HAP-1 (cell line): ENCODE data around the gene GFI1.

ENCODE experiments used
- DNase-seq, 2 experiments: peaks; one replicate each; pipeline ENCODE4 v3.0.0-alpha.2; 2016 to 2020; ENCODE audit warnings: low spot score in 2 of 2
- H3K27me3 ChIP-seq: fragments of 250-450 bp; sonication (Bioruptor Pico); 2 replicates; pipeline ENCODE4 v1.5.1; 2020; ENCODE audit warnings: low read depth, mild to moderate bottlenecking, moderate library complexity
- H3K36me3 ChIP-seq: fragments of 250-450 bp; sonication (Bioruptor Pico); replicated peaks from 2 replicates; pipeline ENCODE4 v1.5.1; 2020; ENCODE audit warnings: mild to moderate bottlenecking
- H3K4me1 ChIP-seq: fragments of 250-450 bp; sonication (Bioruptor Pico); 2 replicates; pipeline ENCODE4 v1.5.1; 2020; ENCODE audit warnings: mild to moderate bottlenecking
- H3K4me3 ChIP-seq: fragments of 250-450 bp; sonication (Bioruptor Pico); 2 replicates; pipeline ENCODE4 v1.5.1; 2020; ENCODE audit warnings: mild to moderate bottlenecking, moderate library complexity
- H3K9me3 ChIP-seq: fragments of 250-450 bp; sonication (Bioruptor Pico); 2 replicates; pipeline ENCODE4 v1.5.1; 2020; ENCODE audit warnings: mild to moderate bottlenecking, moderate library complexity
- in situ Hi-C: fragments of 300-500 bp; cut with MboI; formaldehyde crosslinking; loops from 3 replicates; pipeline ENCODE4 v1.14.3; 2020; ENCODE audit warnings: low sequenced_read_pairs, inconsistent platforms, mixed read lengths

The GFI1 gene

DNA sequence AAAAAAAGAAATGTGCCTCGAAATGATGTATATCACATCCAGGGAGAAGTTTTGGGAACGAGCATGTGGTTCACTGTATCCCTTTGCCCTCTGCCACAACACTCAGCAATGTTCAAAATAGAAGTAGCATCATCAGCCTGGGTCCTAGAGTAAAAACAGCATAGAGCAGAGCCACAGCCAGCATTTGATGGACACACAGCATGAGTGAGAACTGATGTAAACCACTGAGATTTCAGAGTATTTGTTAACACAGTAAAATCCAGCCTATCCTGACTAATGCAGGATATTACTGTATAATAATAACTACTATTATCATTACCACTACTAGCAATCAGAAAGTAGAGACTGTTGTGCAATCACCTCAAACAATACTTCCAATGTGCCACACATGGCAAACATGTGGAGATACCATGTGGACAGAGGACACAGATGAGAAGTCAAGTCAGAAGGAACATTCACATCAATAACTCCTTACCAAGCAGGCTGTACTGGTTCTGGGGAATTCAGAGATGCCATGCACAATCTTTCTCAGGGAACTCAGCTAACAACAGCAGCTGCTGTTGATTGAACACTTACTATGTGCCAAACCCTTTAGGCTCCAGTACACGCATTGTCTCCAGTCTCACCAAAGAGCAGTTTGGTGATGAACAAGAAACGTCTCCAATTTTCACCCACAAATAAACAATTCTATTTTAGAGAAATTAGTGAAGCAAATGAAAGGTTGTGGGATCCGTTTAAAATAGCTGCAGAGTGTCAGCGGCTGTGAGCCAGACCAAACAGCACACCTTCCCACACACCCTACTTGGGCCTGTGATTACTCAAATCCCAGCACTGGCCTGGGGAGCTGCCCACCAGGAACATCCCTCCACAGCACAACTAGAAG, 16.6 kb upstream of the GFI1 start:
- no peaks in the 10 kb centered on the region for H3K9me3 ChIP-seq
- no peaks in the 10 kb centered on the region for H3K36me3 ChIP-seq
- no peak overlapping the region for H3K4me3 ChIP-seq
- no peak for DNase-seq
- in situ Hi-C loops: no loop called here
- no peaks in the 10 kb centered on the region for H3K27me3 ChIP-seq
- H3K4me1 ChIP-seq: no peaks in the 10 kb centered on the region

DNA sequence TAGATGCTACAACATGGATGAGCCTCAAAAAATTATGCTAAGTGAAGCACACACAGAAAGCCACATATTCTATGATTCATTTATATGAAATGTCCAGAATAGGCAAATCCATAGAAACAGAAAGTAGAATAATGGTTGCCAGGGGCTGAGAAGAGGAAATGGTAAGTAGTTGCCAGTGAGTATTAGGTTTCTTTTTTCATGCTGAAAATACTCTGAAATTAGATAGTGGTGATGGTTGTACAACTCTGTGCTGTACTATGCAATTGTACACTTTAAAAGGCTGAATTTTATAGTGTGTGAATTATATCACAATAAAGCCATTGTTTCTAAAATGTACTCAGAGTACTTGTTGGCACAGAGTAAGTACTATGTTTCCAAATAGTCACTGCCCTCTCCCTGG, 15.5 kb upstream of the GFI1 start:
- H3K4me3 ChIP-seq: no peak overlapping the region
- in situ Hi-C loops: no loop called here
- no peak for DNase-seq
- no peaks in the 10 kb centered on the region for H3K36me3 ChIP-seq
- H3K9me3 ChIP-seq: no peaks in the 10 kb centered on the region
- H3K27me3 ChIP-seq: no peaks in the 10 kb centered on the region
- no peaks in the 10 kb centered on the region for H3K4me1 ChIP-seq

- Histone ChIP-seq H3K36me3 (no peaks in the 10 kb centered on the region), H3K27me3 (no peaks in the 10 kb centered on the region), H3K4me3 (no peak overlapping the region), H3K9me3 (no peaks in the 10 kb centered on the region), H3K4me1 (no peaks in the 10 kb centered on the region)
- in situ Hi-C loops: no loop called here
- no peak for DNase-seq
Observed at GRCh38 chr1:92500552-92500951, 13.8 kb upstream of the GFI1 start.

DNA sequence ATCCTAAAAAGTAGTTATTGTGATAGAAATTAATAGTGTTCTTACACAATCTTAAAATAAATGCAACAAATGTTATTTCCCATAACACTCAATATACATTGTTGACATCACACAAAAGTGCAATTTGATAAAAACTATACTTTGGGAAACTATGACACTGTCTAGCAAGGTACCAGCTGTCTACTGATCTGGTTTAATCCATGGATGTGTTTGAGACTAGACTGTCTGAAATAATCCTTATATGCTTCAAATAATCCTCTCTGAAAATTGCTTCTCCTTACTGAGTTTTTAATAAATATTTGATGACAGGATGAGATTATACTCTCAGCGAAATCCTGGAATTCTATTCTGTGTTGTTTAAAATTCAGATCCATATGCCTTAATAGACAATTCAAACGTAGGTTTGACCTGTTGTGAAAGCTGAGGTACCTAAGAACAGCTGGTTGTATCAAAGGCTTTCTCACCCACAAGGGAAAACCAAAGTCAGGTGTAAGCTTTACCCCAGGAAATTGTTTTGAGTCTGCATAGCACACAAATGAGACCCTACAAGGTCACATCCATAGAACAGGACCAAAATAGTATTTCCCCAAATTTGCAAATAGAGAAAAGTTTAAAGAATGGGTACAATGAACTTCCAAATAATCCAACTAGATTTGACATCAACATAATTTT, 8.8 kb upstream of the GFI1 start:
- Histone ChIP-seq H3K36me3 (no peaks in the 10 kb centered on the region), H3K4me1 (no peaks in the 10 kb centered on the region), H3K9me3 (no peaks in the 10 kb centered on the region), H3K27me3 (no peaks in the 10 kb centered on the region; the same call in 1 of the 2 replicates), H3K4me3 (no peak overlapping the region)
- in situ Hi-C loops: no loop called here
- no peak for DNase-seq

GRCh38 chr1:92494485-92495141, 7.9 kb upstream of the GFI1 start:
- Histone ChIP-seq H3K4me3 (no peak overlapping the region), H3K36me3 (no peaks in the 10 kb centered on the region), H3K4me1 (no peaks in the 10 kb centered on the region), H3K9me3 (no peaks in the 10 kb centered on the region), H3K27me3 (no peaks in the 10 kb centered on the region; the same call in 1 of the 2 replicates)
- DNase-seq: no peak
- in situ Hi-C loops: no loop called here

DNA sequence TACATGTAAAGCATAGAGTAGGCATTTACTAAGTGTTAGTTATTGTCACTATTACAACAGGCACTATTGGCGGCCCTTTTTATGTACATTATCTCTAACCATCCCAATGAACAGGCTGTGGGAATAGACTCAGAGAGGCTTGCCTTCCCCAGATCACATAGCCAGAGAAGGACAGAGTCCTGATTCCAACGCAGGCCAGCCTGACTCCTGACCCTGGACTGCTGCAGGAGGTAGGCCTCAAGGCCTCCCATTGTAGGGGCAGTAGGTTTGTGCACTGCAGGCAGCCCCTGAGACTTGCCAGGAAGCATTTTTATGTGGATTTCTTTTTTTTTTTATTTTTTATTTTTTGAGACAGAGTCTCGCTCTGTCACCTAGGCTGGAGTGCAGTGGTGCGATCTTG, 6.4 kb upstream of the GFI1 start:
- Histone ChIP-seq H3K4me3 (no peak overlapping the region), H3K27me3 (peaks cover 5% of the 10 kb centered on the region; the same call in 1 of the 2 replicates), H3K36me3 (no peaks in the 10 kb centered on the region), H3K4me1 (no peaks in the 10 kb centered on the region), H3K9me3 (no peaks in the 10 kb centered on the region)
- DNase-seq: no peak
- in situ Hi-C loops: no loop called here

GRCh38 chr1:92488832-92489231, 2.1 kb upstream of the GFI1 start:
- H3K27me3 ChIP-seq: peaks cover 18% of the 10 kb centered on the region
- H3K36me3 ChIP-seq: no peaks in the 10 kb centered on the region
- in situ Hi-C loops: no loop called here
- no peaks in the 10 kb centered on the region for H3K9me3 ChIP-seq
- DNase-seq: no peak
- H3K4me3 ChIP-seq: no peak overlapping the region
- peaks cover 8% of the 10 kb centered on the region for H3K4me1 ChIP-seq

DNA sequence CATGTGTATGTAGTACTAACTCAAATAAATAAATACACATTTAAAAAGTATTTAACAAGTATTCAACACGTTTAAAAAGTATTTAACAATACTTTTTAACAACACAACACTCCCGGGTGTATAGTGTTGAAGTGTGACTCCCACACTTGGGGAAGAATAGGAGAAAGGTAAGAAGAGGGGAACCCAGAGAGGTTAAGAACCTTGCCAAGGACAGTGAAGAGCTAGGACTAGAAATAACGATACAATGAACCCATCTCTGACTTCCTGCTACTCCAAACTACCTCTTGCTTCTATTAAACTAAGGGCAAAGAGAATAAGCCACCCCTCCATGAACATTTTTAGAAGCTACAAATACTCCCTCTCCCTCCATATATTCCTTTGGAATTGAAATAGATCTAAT, 1.7 kb upstream of the GFI1 start:
- H3K4me1 ChIP-seq: peaks cover 8% of the 10 kb centered on the region
- DNase-seq: no peak
- no peaks in the 10 kb centered on the region for H3K36me3 ChIP-seq
- in situ Hi-C loops: no loop called here
- H3K9me3 ChIP-seq: no peaks in the 10 kb centered on the region
- H3K4me3 ChIP-seq: no peak overlapping the region
- peaks cover 22% of the 10 kb centered on the region for H3K27me3 ChIP-seq

- H3K9me3 ChIP-seq: no peaks in the 10 kb centered on the region
- peak overlapping the region; percentile 50 for H3K4me3 ChIP-seq
- no peaks in the 10 kb centered on the region for H3K36me3 ChIP-seq
- peaks cover 35% of the 10 kb centered on the region for H3K27me3 ChIP-seq
- no peak for DNase-seq
- in situ Hi-C loops: no loop called here
- H3K4me1 ChIP-seq: peaks cover 13% of the 10 kb centered on the region
Observed at GRCh38 chr1:92487078-92487605, 417 bp upstream of the GFI1 start.

- DNase-seq: peak; percentile 39 to 81
- H3K27me3 ChIP-seq: peaks cover 35% of the 10 kb centered on the region
- in situ Hi-C loops: no loop called here
Observed at GRCh38 chr1:92485381-92486250, 1.1 kb downstream of the GFI1 start.

GRCh38 chr1:92484472-92485380, 2.0 kb downstream of the GFI1 start:
- Histone ChIP-seq H3K4me1 (peaks cover 13% of the 10 kb centered on the region), H3K9me3 (no peaks in the 10 kb centered on the region), H3K4me3 (peak overlapping the region; percentile 50), H3K27me3 (peaks cover 35% of the 10 kb centered on the region), H3K36me3 (no peaks in the 10 kb centered on the region)
- in situ Hi-C loops: no loop called here
- DNase-seq: peak in 1 of 2 experiments; percentile 69

More at GRCh38 chr1:92485381-92486250, 1.1 kb downstream of the GFI1 start:
- no peaks in the 10 kb centered on the region for H3K9me3 ChIP-seq
- no peaks in the 10 kb centered on the region for H3K36me3 ChIP-seq
- peaks cover 13% of the 10 kb centered on the region for H3K4me1 ChIP-seq
- peak overlapping the region; percentile 50 for H3K4me3 ChIP-seq
